Thoracic aorta (tissue), 2 donors: ENCODE measurements around the gene PFDN1. TPM values are rescaled to one million over a fixed set of nuclear protein-coding genes. Genes with fewer than 3 reads are reported as not detected.
A peak's percentile ranks its signal among the peaks of the same experiment; 100 is the strongest.

Source experiments
- ATAC-seq: fragments of 150-250 bp; one replicate; pipeline ENCODE4 v1.8.0; 2017; ENCODE audit warnings: low read depth; ENCODE audit not compliant: insufficient number of reproducible peaks, low FRiP score
- DNase-seq: peaks from one replicate; pipeline ENCODE4 v3.0.0-alpha.2; 2020; ENCODE audit warnings: low spot score
- H3K27ac ChIP-seq, 2 donors: fragments of 200-600 bp; sonication (generic); 1 replicate in 1 of 2; 2 replicates in 1 of 2; pipeline ENCODE4 v1.5.1; 2016; ENCODE audit warnings: mild to moderate bottlenecking in 2 of 2, moderate library complexity in 2 of 2
- H3K27me3 ChIP-seq: fragments of 200-600 bp; sonication (generic); replicated peaks from 2 replicates; pipeline ENCODE4 v1.6.0; 2016; ENCODE audit warnings: mild to moderate bottlenecking; ENCODE audit not compliant: insufficient read depth
- H3K36me3 ChIP-seq: fragments of 200-600 bp; sonication (generic); one replicate; pipeline ENCODE4 v1.5.1; 2016
- H3K4me1 ChIP-seq, 2 donors: fragments of 200-600 bp; sonication (generic); 1 replicate in 1 of 2; 2 replicates in 1 of 2; pipeline versions ENCODE4 v1.5.1 to v1.6.0; 2016; ENCODE audit warnings: low read depth in 2 of 2, mild to moderate bottlenecking in 1 of 2; ENCODE audit not compliant: control insufficient read depth in 1 of 2
- H3K4me3 ChIP-seq: fragments of 200-600 bp; sonication (generic); 2 replicates; pipeline ENCODE4 v1.5.1; 2016; ENCODE audit warnings: mild to moderate bottlenecking
- H3K9me3 ChIP-seq: fragments of 200-600 bp; sonication (generic); 2 replicates; pipeline ENCODE4 v1.5.1; 2016
- total RNA-seq, 2 donors: library from RNA; depleted of rRNA; stranded (reverse); fragments of >200 nt; gene quantifications; one replicate each; pipeline versions ENCODE4 v1.1.0 to v1.2.3, GENCODE V29; 2016
- TF ChIP-seq, protein P1 (sequence below): fragments of 200-600 bp; sonication (generic); IDR thresholded peaks from one replicate; pipeline ENCODE4 v1.5.1; 2019; ENCODE audit warnings: antibody characterized with exemption

Gene PFDN1
- total RNA-seq, 2 donors from 2014 or later, result 62.5 to 72.2 TPM

DNA sequence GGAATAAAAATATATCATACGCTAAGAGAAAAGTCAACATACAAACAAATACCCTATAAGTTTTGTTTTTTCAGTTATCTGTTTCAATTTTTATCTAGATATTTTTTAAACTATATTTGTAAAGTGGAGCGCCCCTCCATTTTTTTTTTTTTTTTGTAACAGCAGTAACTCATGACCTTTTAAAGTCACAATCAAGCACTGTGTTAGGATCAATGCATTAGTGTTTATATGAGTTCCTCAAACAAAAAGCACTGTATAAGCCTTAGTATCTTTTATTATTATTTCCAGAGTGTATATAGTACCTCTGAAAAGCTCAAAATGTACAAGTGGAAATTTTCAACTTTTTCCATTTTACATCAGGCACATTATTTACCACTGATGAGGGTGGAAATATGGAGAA, 20.6 kb downstream of the PFDN1 start:
- H3K4me3 ChIP-seq, result no peak overlapping the region
- TF ChIP-seq, protein P1, sequence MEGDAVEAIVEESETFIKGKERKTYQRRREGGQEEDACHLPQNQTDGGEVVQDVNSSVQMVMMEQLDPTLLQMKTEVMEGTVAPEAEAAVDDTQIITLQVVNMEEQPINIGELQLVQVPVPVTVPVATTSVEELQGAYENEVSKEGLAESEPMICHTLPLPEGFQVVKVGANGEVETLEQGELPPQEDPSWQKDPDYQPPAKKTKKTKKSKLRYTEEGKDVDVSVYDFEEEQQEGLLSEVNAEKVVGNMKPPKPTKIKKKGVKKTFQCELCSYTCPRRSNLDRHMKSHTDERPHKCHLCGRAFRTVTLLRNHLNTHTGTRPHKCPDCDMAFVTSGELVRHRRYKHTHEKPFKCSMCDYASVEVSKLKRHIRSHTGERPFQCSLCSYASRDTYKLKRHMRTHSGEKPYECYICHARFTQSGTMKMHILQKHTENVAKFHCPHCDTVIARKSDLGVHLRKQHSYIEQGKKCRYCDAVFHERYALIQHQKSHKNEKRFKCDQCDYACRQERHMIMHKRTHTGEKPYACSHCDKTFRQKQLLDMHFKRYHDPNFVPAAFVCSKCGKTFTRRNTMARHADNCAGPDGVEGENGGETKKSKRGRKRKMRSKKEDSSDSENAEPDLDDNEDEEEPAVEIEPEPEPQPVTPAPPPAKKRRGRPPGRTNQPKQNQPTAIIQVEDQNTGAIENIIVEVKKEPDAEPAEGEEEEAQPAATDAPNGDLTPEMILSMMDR, result no peak
- H3K27ac ChIP-seq, result no peak overlapping the region
- H3K4me1 ChIP-seq, result peaks cover 0 to 4% of the 10 kb centered on the region in 2 donors
- no peak for ATAC-seq
- no peaks in the 10 kb centered on the region for H3K9me3 ChIP-seq
- DNase-seq, result no peak
- H3K36me3 ChIP-seq, result no peaks in the 10 kb centered on the region
- no peaks in the 10 kb centered on the region for H3K27me3 ChIP-seq

DNA sequence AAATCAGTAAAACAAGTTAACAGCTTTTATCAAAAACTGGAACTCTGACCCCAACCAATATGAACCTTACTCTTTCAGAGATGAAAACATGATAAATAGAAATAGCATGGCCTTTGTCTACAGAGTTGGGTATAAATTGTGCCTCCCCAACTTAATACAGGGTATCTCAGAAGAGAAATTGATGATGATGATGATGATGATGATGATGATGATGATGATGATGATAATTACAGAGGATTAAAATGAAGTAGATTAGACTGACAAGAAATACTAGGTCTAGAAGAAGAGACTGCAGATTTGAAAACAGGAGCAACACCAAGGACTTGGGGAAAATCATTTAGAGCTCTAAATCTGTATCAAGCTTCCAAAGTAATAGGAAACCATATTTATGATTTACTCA, 27.1 kb downstream of the PFDN1 start:
- H3K27me3 ChIP-seq, result no peaks in the 10 kb centered on the region
- DNase-seq (no peak), ATAC-seq (no peak)
- H3K27ac ChIP-seq, result no peak overlapping the region
- no peak overlapping the region for H3K4me3 ChIP-seq
- no peaks in the 10 kb centered on the region for H3K9me3 ChIP-seq
- H3K4me1 ChIP-seq, result peaks cover 10 to 13% of the 10 kb centered on the region in 2 donors
- H3K36me3 ChIP-seq, result no peaks in the 10 kb centered on the region
- TF ChIP-seq, protein P1, result no peak

DNA sequence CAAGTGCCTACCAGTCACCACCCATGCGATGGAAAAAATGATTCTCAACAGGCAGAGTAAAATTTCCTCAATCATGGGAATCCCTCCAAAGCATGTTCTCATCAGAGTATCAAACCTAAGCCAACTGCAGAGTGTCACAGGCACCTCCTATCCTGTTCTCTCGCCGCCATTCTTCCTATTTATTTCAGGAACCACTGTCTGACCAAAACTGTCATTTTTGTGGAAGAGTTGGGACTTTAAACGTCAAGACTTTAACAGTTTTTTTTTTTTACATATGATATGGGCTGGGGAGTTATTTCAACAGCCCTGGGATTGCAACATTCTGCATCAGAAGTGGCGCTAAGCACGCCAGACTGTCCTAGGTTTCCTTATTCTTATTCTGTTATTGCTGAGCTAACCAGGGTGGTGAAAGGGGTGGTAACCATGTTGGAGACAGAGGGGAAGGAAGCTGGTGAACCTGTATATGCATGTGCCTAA, 29.5 kb downstream of the PFDN1 start:
- H3K36me3 ChIP-seq, result no peaks in the 10 kb centered on the region
- H3K4me3 ChIP-seq, result no peak overlapping the region
- DNase-seq (no peak), ATAC-seq (peak; percentile 33)
- TF ChIP-seq, protein P1, result no peak
- no peaks in the 10 kb centered on the region for H3K9me3 ChIP-seq
- H3K27me3 ChIP-seq, result no peaks in the 10 kb centered on the region
- peaks cover 10 to 13% of the 10 kb centered on the region in 2 donors for H3K4me1 ChIP-seq
- no peak overlapping the region for H3K27ac ChIP-seq

DNA sequence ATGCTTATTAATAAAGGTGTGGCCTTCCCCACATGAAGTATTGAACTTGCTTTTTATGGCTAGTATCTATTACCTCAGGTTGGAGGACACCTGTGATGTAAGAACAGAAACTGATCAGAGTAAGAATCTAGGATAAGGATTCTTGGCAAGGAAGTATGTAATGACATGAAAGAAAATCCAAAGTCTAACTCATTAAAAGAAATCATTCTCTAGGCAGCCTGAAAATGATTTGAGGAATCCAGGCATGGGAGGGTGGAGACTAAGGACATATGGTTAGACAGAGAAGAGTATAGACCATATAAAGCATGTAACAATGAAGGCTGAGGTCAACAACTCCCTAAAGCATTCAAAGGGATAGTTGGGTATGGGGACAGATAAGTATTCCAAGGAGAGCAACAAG, 32.9 kb downstream of the PFDN1 start:
- H3K4me3 ChIP-seq, result no peak overlapping the region
- no peaks in the 10 kb centered on the region for H3K27me3 ChIP-seq
- H3K27ac ChIP-seq, result no peak overlapping the region
- H3K4me1 ChIP-seq, result peaks cover 13% of the 10 kb centered on the region in 2 donors
- H3K36me3 ChIP-seq, result no peaks in the 10 kb centered on the region
- TF ChIP-seq, protein P1, result no peak
- no peaks in the 10 kb centered on the region for H3K9me3 ChIP-seq
- ATAC-seq (no peak), DNase-seq (no peak)

DNA sequence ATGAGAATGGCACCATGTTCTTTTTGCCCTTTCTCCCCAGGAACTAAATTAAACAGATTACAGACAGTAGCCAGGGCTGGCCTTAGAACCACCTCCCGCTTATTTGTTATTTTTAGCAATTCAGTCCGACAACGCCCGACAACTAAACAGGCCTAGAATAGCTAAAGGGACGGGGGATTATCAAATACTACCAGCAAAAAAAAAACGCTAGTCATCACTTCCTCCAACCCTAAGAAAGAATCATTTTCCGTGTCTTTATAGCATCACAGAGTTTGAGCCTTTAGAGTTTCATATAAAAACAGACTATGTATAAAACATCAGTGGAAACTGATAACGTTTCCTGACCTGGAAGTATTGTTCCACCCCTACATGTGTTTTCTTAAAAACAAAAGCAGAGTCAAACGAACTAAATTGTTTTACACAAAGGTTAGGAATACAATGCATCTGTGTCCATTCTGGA, 35.3 kb downstream of the PFDN1 start:
- no peaks in the 10 kb centered on the region for H3K27me3 ChIP-seq
- H3K9me3 ChIP-seq, result no peaks in the 10 kb centered on the region
- H3K4me1 ChIP-seq, result peaks cover 0 to 3% of the 10 kb centered on the region in 2 donors
- H3K4me3 ChIP-seq, result no peak overlapping the region
- no peak overlapping the region for H3K27ac ChIP-seq
- ATAC-seq (no peak), DNase-seq (no peak)
- TF ChIP-seq, protein P1, result no peak
- no peaks in the 10 kb centered on the region for H3K36me3 ChIP-seq
